Epithelial cell of proximal tubule (primary cell): ENCODE data around the gene BNIP3. TPM values are rescaled to one million over a fixed set of nuclear protein-coding genes. Genes with fewer than 3 reads are reported as not detected.

ENCODE experiments used
- DNase-seq: peaks from one replicate; pipeline ENCODE4 v3.0.0-alpha.2; 2011; ENCODE audit warnings: low read depth
- H3K4me3 ChIP-seq: 2 replicates; pipeline ENCODE4 v1.5.1; 2011; ENCODE audit warnings: low read depth, mild to moderate bottlenecking, low read length
- CTCF ChIP-seq: conservative IDR thresholded peaks from 2 replicates; pipeline ENCODE4 v1.5.1; 2012; ENCODE audit warnings: low read depth, mild to moderate bottlenecking, low read length
- total RNA-seq: library from RNA; depleted of rRNA; stranded (reverse); fragments of >200 nt; gene quantifications from 2 replicates; pipeline ENCODE4 v1.2.3, GENCODE V29; 2015

Gene BNIP3
- total RNA-seq, 1 donor from 2014 or later = 463 TPM

DNA sequence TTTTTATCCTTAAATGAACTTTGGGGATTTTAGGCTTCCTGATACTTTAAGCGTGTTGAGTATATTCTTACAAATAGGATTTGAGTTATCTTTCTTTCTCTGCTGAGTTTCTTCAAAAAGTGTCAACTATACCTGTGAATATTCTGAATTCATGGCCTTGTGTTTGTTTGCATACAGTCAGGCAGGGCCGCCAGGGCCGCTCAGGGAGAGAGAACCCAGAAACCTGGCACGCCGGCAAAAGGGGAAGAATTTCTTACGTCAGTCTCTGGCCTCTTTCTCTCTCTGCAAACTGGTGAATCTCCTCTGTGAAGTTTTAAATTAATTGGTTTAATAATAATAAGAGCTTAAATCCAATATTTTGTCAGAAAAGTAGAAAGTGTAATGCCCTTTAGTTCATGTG, 29.3 kb upstream of the BNIP3 start:
- no peak for TF ChIP-seq CTCF
- no peak overlapping the region for H3K4me3 ChIP-seq

DNA sequence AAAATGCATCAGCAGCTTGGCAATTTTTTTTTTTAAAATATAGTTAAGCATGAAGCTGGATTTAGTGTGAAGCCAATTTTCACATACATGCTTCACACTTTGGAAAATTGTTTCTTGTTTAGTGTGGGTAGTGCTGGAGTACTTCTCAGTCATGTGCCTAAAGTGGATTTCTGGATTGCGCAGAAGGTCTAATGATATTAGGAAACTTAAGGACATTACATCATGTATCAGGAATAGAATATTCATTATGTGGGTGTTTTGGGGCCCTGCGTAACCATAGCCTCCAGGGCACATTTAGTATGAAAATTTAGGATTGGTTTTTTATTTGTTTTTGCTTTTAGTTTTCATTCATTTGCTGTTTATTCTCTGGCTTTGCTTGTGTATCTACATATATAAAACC, 28.8 kb upstream of the BNIP3 start:
- TF ChIP-seq CTCF = no peak
- H3K4me3 ChIP-seq = no peak overlapping the region

More for the DNA sequence above, 29.3 kb upstream of the BNIP3 start:
- no peak for DNase-seq

DNA sequence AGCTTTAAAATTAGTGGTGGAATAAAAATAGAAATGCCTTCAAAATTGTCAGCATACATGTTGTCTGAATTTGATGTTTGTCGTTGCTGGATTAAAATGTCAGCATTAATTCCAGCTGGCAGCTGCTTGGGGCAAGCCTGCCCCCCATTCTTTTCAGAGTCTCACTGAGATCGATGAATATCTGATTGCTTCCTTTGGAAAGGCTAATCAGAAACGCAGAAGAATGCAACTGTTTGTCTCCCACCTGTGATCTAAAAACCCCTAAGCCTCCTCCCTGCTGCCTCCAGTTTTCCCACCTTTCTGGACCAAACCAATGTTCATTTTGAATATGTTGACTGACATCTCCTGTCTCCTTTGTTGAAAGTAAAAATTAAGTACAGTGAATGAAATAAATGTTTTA, 27.9 kb upstream of the BNIP3 start:
- H3K4me3 ChIP-seq = no peak overlapping the region
- no peak for DNase-seq
- TF ChIP-seq CTCF = no peak

More for the DNA sequence above, 28.8 kb upstream of the BNIP3 start:
- no peak for DNase-seq

GRCh38 chr10:132007681-132008080, 26.0 kb upstream of the BNIP3 start:
- TF ChIP-seq CTCF = no peak

GRCh38 chr10:132006966-132007365, 25.2 kb upstream of the BNIP3 start:
- no peak overlapping the region for H3K4me3 ChIP-seq
- TF ChIP-seq CTCF = no peak
- no peak for DNase-seq

More at GRCh38 chr10:132007681-132008080, 26.0 kb upstream of the BNIP3 start:
- no peak for DNase-seq
- H3K4me3 ChIP-seq = no peak overlapping the region

DNA sequence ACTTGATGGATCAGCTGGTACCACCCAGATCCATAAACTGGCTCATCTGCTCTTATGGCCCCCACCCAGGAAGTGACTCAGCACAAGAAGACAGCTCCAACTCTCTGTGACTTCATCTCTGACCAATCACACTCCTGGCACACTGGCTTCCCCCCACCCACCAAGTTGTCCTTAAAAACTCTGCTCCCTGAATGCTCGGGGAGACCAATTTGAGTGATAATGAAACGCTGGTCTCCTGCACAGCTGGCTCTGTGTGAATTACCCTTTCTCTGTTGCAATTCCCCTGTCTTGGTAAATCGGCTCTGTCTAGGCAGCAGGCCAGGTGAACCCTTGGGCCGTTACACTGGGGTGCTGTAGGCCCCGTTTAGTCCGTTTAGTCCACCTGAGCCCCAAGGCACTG, 23.4 kb upstream of the BNIP3 start:
- no peak overlapping the region for H3K4me3 ChIP-seq
- TF ChIP-seq CTCF = no peak
- no peak for DNase-seq

DNA sequence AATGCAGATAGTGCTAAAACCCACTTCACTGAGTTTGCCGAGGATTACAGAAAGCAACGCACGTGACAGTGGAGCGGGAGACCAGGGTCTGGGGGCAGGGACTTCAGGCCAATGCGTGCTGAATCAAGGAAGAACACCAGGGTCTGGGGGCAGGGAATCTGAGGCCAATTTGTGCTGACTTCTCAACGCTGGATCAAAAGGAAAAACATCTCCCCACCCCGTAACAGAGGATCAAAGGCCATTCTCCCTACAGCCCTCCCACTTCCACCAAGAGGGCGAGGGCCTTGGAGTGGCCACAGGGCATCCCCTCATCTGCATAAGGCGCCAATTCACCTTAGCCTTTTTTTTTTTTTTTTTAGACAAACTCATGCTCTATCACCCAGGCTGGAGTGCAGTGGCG, 22.3 kb upstream of the BNIP3 start:
- no peak for TF ChIP-seq CTCF
- DNase-seq = no peak
- no peak overlapping the region for H3K4me3 ChIP-seq
